SJSA1 (cell line): ENCODE data around the gene CCDC78. TPM values are rescaled to one million over a fixed set of nuclear protein-coding genes. Genes with fewer than 3 reads are reported as not detected.

Experiments used
- DNase-seq, 2 experiments: peaks; one replicate each; pipeline ENCODE4 v3.0.0-alpha.2; 2015 to 2020; ENCODE audit warnings: low spot score in 2 of 2, low read depth in 1 of 2
- H3K27ac ChIP-seq: fragments of 250-450 bp; sonication (Bioruptor Pico); 2 replicates; pipeline ENCODE4 v1.5.1; 2020; ENCODE audit warnings: mild to moderate bottlenecking, moderate library complexity
- H3K27me3 ChIP-seq: fragments of 250-450 bp; sonication (Bioruptor Pico); replicated peaks from 2 replicates; pipeline ENCODE4 v1.5.1; 2020; ENCODE audit warnings: mild to moderate bottlenecking, moderate library complexity
- H3K36me3 ChIP-seq: fragments of 250-450 bp; sonication (Bioruptor Pico); 2 replicates; pipeline ENCODE4 v1.5.1; 2020; ENCODE audit warnings: mild to moderate bottlenecking
- H3K4me1 ChIP-seq: fragments of 250-450 bp; sonication (Bioruptor Pico); replicated peaks from 2 replicates; pipeline ENCODE4 v1.6.1; 2021; ENCODE audit warnings: mild to moderate bottlenecking
- H3K4me3 ChIP-seq: fragments of 250-450 bp; sonication (Bioruptor Pico); 2 replicates; pipeline ENCODE4 v1.5.1; 2020; ENCODE audit warnings: mild to moderate bottlenecking
- H3K9me3 ChIP-seq: fragments of 250-450 bp; sonication (Bioruptor Pico); replicated peaks from 2 replicates; pipeline ENCODE4 v1.5.1; 2020; ENCODE audit warnings: mild to moderate bottlenecking
- total RNA-seq: library from RNA; depleted of rRNA; stranded (reverse); fragments of >200 nt; shearing (Covaris generic); gene quantifications from 2 replicates; pipeline ENCODE4 v1.2.3, GENCODE V29; 2014

Gene CCDC78
- total RNA-seq, 1 experiment from 2014 or later, result 0.26 TPM

DNA sequence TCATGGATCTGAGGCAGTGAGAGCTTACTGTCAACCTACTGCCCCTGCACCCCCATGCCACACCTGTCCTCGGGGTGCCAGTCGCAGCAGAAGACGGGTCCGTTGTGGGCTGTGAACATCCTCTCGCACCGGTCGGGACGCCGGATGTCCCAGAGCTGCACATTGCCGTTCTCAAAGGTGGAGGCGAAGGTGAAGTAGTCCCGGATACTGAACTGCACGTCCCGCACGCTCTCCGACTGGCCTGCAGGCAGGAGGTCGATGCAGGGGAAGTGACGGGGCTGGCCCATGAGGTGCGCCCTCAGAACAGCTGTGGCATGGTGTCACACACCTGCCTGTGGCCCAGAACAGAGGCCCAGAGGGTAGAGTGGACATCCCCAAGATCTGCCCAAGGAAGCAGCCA, 38.7 kb downstream of the CCDC78 start:
- H3K4me3 ChIP-seq, result no peak overlapping the region
- DNase-seq, result no peak
- H3K4me1 ChIP-seq, result peaks cover 29% of the 10 kb centered on the region
- peaks cover 14% of the 10 kb centered on the region for H3K27me3 ChIP-seq
- H3K36me3 ChIP-seq, result peaks cover 54% of the 10 kb centered on the region
- no peak overlapping the region for H3K27ac ChIP-seq
- H3K9me3 ChIP-seq, result no peaks in the 10 kb centered on the region; the same call in none of the 2 replicates

DNA sequence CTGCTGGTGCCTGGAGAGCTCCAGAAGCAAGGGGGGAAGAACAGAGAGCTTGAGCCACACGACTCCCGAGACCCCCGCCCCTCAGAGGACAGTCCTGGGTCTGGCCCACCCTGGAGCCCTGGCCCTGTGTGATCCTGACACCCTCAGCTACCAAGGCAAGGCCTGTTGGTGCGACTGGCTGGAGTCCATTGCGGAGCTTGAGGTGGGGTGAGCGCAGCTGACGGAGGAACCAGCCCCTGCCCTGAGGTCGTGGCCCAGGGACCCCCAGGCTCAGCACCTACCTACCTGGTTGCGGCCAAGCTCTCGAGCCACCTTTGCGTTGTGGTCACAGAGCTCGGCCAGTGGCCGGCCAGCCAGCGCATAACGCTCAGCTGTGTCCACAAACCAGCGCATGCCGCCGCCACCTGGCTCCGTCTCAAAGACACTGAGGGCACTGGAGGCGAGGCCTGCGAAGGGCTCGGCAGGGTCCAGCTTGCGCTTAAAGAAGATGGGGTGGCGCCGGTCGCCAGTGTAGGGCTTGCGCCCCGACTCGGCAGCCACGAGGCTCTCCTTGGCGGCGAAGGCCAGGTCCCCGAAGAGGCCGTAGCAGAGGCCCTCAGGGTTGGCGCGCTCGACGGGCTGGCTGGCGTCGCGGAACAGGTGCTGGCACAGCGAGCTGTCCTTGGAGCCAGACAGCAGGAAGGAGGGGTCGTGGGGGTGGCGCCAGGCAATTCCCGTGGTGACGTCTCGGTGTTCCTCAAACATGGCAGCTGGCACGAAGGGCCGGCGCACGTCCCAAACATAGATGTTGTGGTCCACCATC, 39.6 kb downstream of the CCDC78 start:
- H3K4me3 ChIP-seq, result no peak overlapping the region
- H3K36me3 ChIP-seq, result peaks cover 62% of the 10 kb centered on the region
- peaks cover 6% of the 10 kb centered on the region for H3K27me3 ChIP-seq
- H3K27ac ChIP-seq, result no peak overlapping the region
- peaks cover 35% of the 10 kb centered on the region for H3K4me1 ChIP-seq
- H3K9me3 ChIP-seq, result no peaks in the 10 kb centered on the region; the same call in none of the 2 replicates
- no peak for DNase-seq

DNA sequence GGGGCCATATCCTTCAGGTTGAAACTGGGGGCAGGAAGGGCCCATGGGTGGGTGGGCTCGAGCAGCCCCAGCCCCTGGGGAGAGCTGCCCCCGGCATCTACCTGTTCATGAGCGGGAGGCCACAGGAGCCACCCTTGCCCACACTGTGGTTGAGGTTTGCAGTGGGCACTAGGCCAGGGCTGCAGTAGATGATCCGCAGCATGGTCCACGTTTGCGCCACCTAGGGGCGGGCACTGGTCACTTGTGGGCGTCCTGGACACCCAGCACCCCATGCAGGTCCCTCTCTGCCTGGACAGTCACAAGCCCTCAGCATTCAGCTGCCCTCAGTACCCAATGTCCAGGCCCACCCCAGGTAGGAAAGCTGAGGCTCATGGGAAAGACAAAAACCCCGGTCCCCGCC, 40.3 kb downstream of the CCDC78 start:
- Histone ChIP-seq H3K9me3 (no peaks in the 10 kb centered on the region; the same call in none of the 2 replicates), H3K4me3 (no peak overlapping the region), H3K27me3 (no peaks in the 10 kb centered on the region), H3K4me1 (peaks cover 42% of the 10 kb centered on the region), H3K36me3 (peaks cover 69% of the 10 kb centered on the region), H3K27ac (no peak overlapping the region)
- peak; percentile 41 to 81 for DNase-seq

DNA sequence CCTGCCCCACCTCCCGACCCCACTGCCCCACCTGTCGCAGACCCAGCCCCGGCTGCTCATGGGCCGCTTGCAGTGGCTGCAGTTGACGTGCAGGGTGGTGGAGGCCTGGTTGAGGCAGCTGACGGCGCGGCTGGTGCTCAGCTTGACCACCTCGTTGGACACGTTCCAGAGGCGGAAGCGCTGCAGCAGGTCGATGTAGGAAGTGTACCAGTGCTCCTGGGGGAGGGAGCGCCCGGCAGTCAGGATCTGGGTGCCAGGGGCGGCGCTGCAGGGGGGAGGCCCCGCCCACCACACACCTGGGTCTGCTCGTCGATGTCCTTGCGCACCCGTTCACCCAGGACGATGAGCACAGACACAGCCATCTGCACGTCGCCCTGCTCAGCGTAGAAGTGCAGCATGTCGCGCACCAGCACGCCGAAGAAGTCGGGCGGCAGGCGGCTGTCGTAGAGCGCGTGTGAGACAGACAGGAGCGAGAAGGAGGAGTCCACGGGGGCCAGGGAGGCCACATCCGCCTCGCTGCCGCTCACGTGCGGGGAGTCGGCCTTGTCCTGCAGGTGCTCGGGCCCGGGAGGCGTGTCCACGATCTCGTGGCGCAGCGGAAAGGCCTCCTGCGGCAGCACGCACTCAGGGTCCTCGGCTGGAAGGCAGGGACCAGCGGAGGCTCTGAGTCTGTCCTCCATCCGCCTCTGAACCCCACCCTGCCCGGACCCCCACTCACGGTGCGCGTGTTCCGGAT, 41.1 kb downstream of the CCDC78 start:
- Histone ChIP-seq H3K9me3 (peaks cover 4% of the 10 kb centered on the region), H3K27ac (no peak overlapping the region), H3K4me1 (peaks cover 43% of the 10 kb centered on the region), H3K4me3 (no peak overlapping the region), H3K36me3 (peaks cover 76% of the 10 kb centered on the region), H3K27me3 (no peaks in the 10 kb centered on the region)
- no peak for DNase-seq

DNA sequence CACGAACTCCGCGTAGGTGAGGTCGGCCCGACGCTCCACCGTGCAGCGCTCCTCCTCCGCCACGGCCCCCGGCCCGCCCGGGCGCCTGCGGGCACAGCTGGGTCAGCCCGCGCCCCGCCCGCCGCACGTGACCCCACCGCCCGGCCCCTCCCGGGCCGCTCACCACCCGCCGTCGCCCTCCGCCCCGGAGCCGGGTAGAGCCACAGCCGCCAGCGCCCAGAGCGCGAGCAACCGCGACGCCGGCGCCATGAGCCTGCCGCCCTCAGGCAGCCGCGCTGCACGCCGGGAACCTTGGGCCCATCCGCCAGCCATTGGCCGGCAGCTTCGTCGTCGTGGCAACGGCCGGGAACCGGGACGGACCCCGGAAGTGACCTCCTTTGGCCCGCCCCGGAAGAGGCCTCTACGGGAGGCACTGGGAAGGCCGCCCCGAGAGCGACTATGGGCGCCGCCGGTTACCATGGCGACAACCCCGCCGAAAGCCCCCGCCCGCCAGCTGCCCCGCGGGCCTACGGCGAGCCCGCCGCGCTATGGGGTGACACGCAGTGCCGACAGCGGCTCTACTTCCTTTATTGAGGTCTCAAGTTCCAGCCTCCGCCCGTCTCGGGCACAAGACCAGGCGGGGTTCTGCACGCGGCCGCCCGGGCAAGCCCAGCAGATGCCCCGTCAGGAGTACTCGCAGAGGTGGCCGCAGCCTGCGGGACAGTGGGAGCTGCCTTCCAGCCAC, 42.0 kb downstream of the CCDC78 start, which contains the start of gene JMJD8:
Gene JMJD8, minus strand, starts transcription at position 264 of the 724 bp plus-strand sequence. Its CDS starts 15 bp downstream, at position 249.
- Histone ChIP-seq H3K4me3 (peak within 1 kb of the TSS; percentile 50), H3K27ac (peak within 1 kb of the TSS; percentile 29; the same call in 1 of the 2 replicates), H3K27me3 (no peaks in the 10 kb centered on the region), H3K9me3 (peaks cover 5% of the 10 kb centered on the region), H3K36me3 (peaks cover 78% of the 10 kb centered on the region), H3K4me1 (peaks cover 44% of the 10 kb centered on the region)
- peak; percentile 77 to 94 for DNase-seq

DNA sequence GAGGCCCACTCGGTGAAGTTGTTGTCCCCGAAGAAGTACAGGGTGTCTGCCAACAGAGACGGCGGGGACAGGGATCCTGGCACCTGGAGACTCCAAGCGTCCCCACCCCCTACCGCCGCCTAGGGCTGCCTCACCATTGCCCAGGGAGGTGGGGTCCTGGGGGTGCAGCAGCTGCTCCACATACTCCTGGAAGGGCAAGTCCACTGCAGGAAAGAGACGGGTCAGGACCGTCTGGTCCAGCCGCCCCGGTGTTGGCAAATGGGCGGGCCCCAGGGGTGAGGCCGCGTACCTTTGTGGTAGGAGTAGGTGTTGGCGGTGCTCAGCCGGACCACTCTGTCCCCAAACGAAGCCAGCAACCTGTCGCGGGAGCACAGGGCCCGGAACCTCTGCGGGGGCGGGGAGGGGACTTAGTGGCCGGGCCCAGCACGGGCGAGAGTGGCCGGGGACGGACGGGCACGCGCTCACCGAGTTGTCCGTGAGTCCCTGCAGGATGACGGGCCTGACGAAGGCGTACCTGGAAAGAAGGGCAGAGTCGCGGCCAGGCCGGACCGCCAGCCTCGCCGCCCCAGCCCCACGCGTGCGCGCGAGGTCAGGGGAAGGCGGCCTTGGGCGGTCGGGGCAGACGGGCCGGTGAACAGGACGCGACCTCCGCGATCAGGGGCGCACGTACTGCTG, 42.7 kb downstream of the CCDC78 start:
- Histone ChIP-seq H3K4me1 (peaks cover 43% of the 10 kb centered on the region), H3K4me3 (peak overlapping the region; percentile 50), H3K27ac (peak overlapping the region; percentile 29; the same call in 1 of the 2 replicates), H3K9me3 (peaks cover 5% of the 10 kb centered on the region), H3K27me3 (no peaks in the 10 kb centered on the region), H3K36me3 (peaks cover 78% of the 10 kb centered on the region)
- DNase-seq, result no peak

GRCh38 chr16:682493-683395, 43.5 kb downstream of the CCDC78 start:
- Histone ChIP-seq H3K36me3 (peaks cover 74% of the 10 kb centered on the region), H3K4me3 (no peak overlapping the region), H3K9me3 (peaks cover 5% of the 10 kb centered on the region), H3K27ac (no peak overlapping the region), H3K27me3 (no peaks in the 10 kb centered on the region), H3K4me1 (peaks cover 43% of the 10 kb centered on the region)
- DNase-seq, result no peak

- no peak for DNase-seq
- Histone ChIP-seq H3K36me3 (peaks cover 66% of the 10 kb centered on the region), H3K4me3 (no peak overlapping the region), H3K27ac (no peak overlapping the region), H3K27me3 (no peaks in the 10 kb centered on the region), H3K9me3 (peaks cover 5% of the 10 kb centered on the region), H3K4me1 (peaks cover 43% of the 10 kb centered on the region)
These were observed 44.4 kb downstream of the CCDC78 start for GRCh38 chr16:681746-682427.

DNA sequence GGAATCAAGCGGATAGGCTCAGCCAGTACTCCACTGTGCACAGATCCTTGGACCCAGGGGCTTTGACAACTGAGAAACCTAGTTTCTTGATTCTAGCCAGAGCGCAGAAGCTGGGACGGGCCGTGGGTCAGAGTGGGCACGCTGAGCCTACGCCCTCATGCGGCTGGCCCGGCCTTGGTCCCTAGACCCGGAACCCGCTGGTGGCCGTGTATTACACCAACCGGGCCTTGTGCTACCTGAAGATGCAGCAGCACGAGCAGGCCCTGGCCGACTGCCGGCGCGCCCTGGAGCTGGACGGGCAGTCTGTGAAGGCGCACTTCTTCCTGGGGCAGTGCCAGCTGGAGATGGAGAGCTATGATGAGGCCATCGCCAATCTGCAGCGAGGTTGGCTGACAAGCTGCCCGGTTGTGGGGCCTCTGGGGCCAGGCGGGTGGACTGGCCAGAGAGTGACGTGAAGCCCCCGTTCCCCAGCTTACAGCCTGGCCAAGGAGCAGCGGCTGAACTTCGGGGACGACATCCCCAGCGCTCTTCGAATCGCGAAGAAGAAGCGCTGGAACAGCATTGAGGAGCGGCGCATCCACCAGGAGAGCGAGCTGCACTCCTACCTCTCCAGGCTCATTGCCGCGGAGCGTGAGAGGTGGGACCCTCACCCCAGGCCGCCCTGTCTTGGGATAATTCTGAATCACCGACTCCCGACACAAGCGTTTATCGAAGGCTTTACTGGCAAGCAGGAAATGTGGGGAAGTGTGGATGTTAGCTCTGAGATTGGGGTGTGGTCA, 45.1 kb downstream of the CCDC78 start:
- Histone ChIP-seq H3K36me3 (peaks cover 58% of the 10 kb centered on the region), H3K4me1 (peaks cover 43% of the 10 kb centered on the region), H3K9me3 (peaks cover 5% of the 10 kb centered on the region), H3K4me3 (peak overlapping the region; percentile 99), H3K27ac (no peak overlapping the region), H3K27me3 (no peaks in the 10 kb centered on the region)
- peak; percentile 53 to 69 for DNase-seq

DNA sequence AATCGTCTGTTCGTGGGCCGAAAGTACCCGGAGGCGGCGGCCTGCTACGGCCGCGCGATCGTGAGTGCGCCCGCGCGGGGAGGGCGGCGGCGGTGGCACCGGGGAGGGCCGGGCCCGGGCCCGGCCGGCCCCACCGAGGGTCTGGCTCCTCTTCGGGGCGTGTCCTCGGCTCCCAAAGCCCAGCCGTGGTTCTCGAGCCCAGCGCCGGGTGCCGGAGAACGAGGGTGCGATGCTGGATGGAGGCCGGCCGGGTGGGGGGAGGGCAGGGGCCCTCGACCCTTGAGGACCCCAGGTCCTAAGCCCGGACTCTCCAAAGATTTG, 45.7 kb downstream of the CCDC78 start:
- peaks cover 53% of the 10 kb centered on the region for H3K36me3 ChIP-seq
- peak overlapping the region; percentile 99 for H3K4me3 ChIP-seq
- no peak for DNase-seq
- peak overlapping the region; percentile 70 for H3K27ac ChIP-seq
- H3K4me1 ChIP-seq, result peaks cover 43% of the 10 kb centered on the region
- no peaks in the 10 kb centered on the region for H3K27me3 ChIP-seq
- H3K9me3 ChIP-seq, result peaks cover 5% of the 10 kb centered on the region

DNA sequence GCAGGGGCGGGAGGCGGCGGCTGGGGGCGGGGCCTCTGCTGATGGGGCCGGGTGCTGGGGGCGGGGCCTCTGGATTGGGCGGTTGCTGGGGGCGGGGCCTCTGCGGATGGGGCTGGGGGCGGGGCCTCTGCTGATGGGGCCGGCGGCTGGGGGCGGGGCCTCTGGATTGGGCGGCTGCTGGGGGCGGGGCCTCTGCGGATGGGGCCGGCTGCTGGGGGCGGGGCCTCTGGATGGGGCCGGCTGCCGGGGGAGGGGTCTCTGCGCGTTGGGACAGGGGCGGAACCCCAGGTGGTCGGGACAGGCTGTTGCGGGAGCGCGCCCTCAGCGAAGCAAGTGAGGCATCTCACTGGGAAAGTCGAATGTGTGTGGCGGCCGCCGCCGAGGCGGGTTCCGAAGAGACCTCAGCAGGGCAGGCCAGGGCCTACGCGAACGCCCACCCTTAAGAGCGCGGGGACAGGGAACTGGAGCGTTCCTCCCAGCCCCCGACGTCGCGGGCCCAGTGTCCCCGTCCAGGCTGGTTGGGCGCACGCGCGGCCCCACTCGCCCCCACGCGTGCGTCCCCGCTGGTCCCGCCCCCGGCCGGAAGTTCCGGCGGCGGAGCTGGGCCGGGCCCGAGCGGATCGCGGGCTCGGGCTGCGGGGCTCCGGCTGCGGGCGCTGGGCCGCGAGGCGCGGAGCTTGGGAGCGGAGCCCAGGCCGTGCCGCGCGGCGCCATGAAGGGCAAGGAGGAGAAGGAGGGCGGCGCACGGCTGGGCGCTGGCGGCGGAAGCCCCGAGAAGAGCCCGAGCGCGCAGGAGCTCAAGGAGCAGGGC, 46.2 kb downstream of the CCDC78 start, which contains the start of gene STUB1:
Gene STUB1, plus strand, starts transcription at position 597 of the 811 bp plus-strand sequence. Its CDS starts 116 bp downstream, at position 713.
- Histone ChIP-seq H3K36me3 (peaks cover 47% of the 10 kb centered on the region), H3K27me3 (no peaks in the 10 kb centered on the region), H3K4me1 (peaks cover 46% of the 10 kb centered on the region), H3K4me3 (peak within 1 kb of the TSS; percentile 99), H3K27ac (peak within 1 kb of the TSS; percentile 70), H3K9me3 (peaks cover 5% of the 10 kb centered on the region)
- peak; percentile 90 for DNase-seq
